GM12892 (cell line): ENCODE results near the gene TMEM201.

Experiments
- POLR2A ChIP-seq: IDR thresholded peaks from 2 replicates; pipeline ENCODE4 v1.6.1; 2011; ENCODE audit warnings: low read depth, low read length, control low read depth
- POLR2AphosphoS5 ChIP-seq: IDR thresholded peaks from 2 replicates; pipeline ENCODE4 v1.6.1; 2011; ENCODE audit warnings: low read depth, low read length, control low read depth

GRCh38 chr1:9542430-9542829, 46.3 kb upstream of the TMEM201 start:
- TF ChIP-seq POLR2A: no peak
- no peak for TF ChIP-seq POLR2AphosphoS5
